HepG2 (cell line): ENCODE data around the gene TIMM9. TPM values are rescaled to one million over a fixed set of nuclear protein-coding genes. Genes with fewer than 3 reads are reported as not detected.

ENCODE experiments used
- AGO1 ChIP-seq: fragments of 200-400 bp; formaldehyde crosslinking; IDR thresholded peaks from 2 replicates; pipeline ENCODE4 v1.6.1; 2017; ENCODE audit warnings: mild to moderate bottlenecking, low read depth, low read length, moderate library complexity; ENCODE audit not compliant: poor library complexity, severe bottlenecking
- CREB3 ChIP-seq: sonication (generic); formaldehyde crosslinking; IDR thresholded peaks from 2 replicates; pipeline ENCODE4 v1.5.0; 2020; ENCODE audit warnings: missing genetic modification reagents
- ELF4 ChIP-seq: sonication (generic); formaldehyde crosslinking; IDR thresholded peaks from 2 replicates; pipeline ENCODE4 v1.5.0; 2020; ENCODE audit warnings: missing genetic modification reagents, mild to moderate bottlenecking, moderate library complexity, borderline replicate concordance
- FOXK1 ChIP-seq: sonication (generic); formaldehyde crosslinking; IDR thresholded peaks from 2 replicates; pipeline ENCODE4 v1.4.0; 2020; ENCODE audit warnings: low read depth, missing genetic modification reagents, borderline replicate concordance
- GTF2F1 ChIP-seq: fragments of 150-350 bp; IDR thresholded peaks from 2 replicates; pipeline ENCODE4 v1.6.1; 2014; ENCODE audit warnings: low read length
- KMT2B ChIP-seq: IDR thresholded peaks from 2 replicates; pipeline ENCODE4 v1.6.1; 2016; ENCODE audit warnings: missing genetic modification reagents, missing compliant biosample characterization
- MED8 ChIP-seq: sonication (generic); formaldehyde crosslinking; IDR thresholded peaks from 2 replicates; pipeline ENCODE4 v1.8.1; 2023; ENCODE audit warnings: mild to moderate bottlenecking, missing genetic modification reagents; ENCODE audit not compliant: insufficient replicate concordance
- MIXL1 ChIP-seq: IDR thresholded peaks from 2 replicates; pipeline ENCODE4 v1.6.1; 2016
- PHF21A ChIP-seq: sonication (generic); formaldehyde crosslinking; IDR thresholded peaks from 2 replicates; pipeline ENCODE4 v1.5.0; 2020; ENCODE audit warnings: mild to moderate bottlenecking, missing genetic modification reagents
- RFX3 ChIP-seq: IDR thresholded peaks from 2 replicates; pipeline ENCODE4 v1.6.1; 2016; ENCODE audit warnings: missing biosample characterization, missing genetic modification reagents
- SAP130 ChIP-seq: IDR thresholded peaks from 2 replicates; pipeline ENCODE4 v1.6.1; 2016; ENCODE audit warnings: low read depth
- SP2 ChIP-seq: sonication (generic); formaldehyde crosslinking; IDR thresholded peaks from 2 replicates; pipeline ENCODE4 v1.5.1; 2020; ENCODE audit warnings: mild to moderate bottlenecking, missing genetic modification reagents
- YEATS4 ChIP-seq: sonication (generic); formaldehyde crosslinking; IDR thresholded peaks from 2 replicates; pipeline ENCODE4 v1.4.0; 2020; ENCODE audit warnings: missing genetic modification reagents, borderline replicate concordance
- ZNF331 ChIP-seq: sonication (generic); formaldehyde crosslinking; IDR thresholded peaks from 2 replicates; pipeline ENCODE4 v1.4.0; 2020; ENCODE audit warnings: missing genetic modification reagents
- ZNF501 ChIP-seq: sonication (generic); formaldehyde crosslinking; IDR thresholded peaks from 2 replicates; pipeline ENCODE4 v1.5.1; 2020; ENCODE audit warnings: mild to moderate bottlenecking, moderate library complexity, missing genetic modification reagents
- ZNF713 ChIP-seq: sonication (generic); formaldehyde crosslinking; IDR thresholded peaks from 2 replicates; pipeline ENCODE4 v1.4.0; 2020; ENCODE audit warnings: mild to moderate bottlenecking, missing genetic modification reagents
- ZNF747 ChIP-seq: sonication (generic); formaldehyde crosslinking; IDR thresholded peaks from 2 replicates; pipeline ENCODE4 v1.8.1; 2023; ENCODE audit warnings: missing genetic modification reagents, mild to moderate bottlenecking, borderline replicate concordance
- ZNF777 ChIP-seq: sonication (generic); formaldehyde crosslinking; IDR thresholded peaks from 2 replicates; pipeline ENCODE4 v1.4.0; 2020; ENCODE audit warnings: missing genetic modification reagents
- ZNF878 ChIP-seq: sonication (generic); formaldehyde crosslinking; IDR thresholded peaks from 2 replicates; pipeline ENCODE4 v1.8.1; 2023; ENCODE audit warnings: mild to moderate bottlenecking, missing genetic modification reagents, moderate library complexity
- polyA plus RNA-seq, 8 experiments: library from polyadenylated mRNA; depleted of rRNA in 3 of 8; stranded (reverse) in 7 of 8; unstranded in 1 of 8; fragments of >200 nt; fragmentation: Illumina TruSeq in 4 of 8; extraction: Trizol in 4 of 8; gene quantifications; 2 replicates each; pipeline versions ENCODE4 v1.2.1 to v1.2.3, GENCODE V29; 2011 to 2016; ENCODE audit warnings: low read depth in 4 of 8, missing spikeins in 1 of 8, mixed read lengths in 1 of 8; ENCODE audit not compliant: insufficient read depth in 1 of 8
- total RNA-seq, 5 experiments: library from RNA; depleted of rRNA; stranded (reverse); fragments of >200 nt; fragmentation: Illumina TruSeq; extraction: Trizol; gene quantifications; 2 replicates each; pipeline ENCODE4 v1.2.3, GENCODE V29; 2016; ENCODE audit warnings: low read depth in 1 of 5
- TF ChIP-seq, protein P1 (sequence below): sonication (generic); formaldehyde crosslinking; IDR thresholded peaks from 2 replicates; pipeline ENCODE4 v1.5.0; 2020; ENCODE audit warnings: mild to moderate bottlenecking, missing genetic modification reagents
- TF ChIP-seq, protein P2 (sequence below): sonication (generic); formaldehyde crosslinking; IDR thresholded peaks from 2 replicates; pipeline ENCODE4 v1.8.1; 2023; ENCODE audit warnings: mild to moderate bottlenecking, missing genetic modification reagents
- TF ChIP-seq, protein P3 (sequence below): sonication (generic); formaldehyde crosslinking; IDR thresholded peaks from 2 replicates; pipeline ENCODE4 v1.5.0; 2020; ENCODE audit warnings: missing genetic modification reagents, mild to moderate bottlenecking, borderline replicate concordance
- TF ChIP-seq, protein P4 (sequence below): IDR thresholded peaks from 2 replicates; pipeline ENCODE4 v1.6.1; 2018; ENCODE audit warnings: missing genetic modification reagents, mild to moderate bottlenecking, missing compliant biosample characterization

TIMM9 gene
- total and polyA plus RNA-seq, 2 of the 13 experiments (the other 11 are each of a cell fraction or from before 2014, with no cell fraction given) = 30.5 to 42.5 TPM

- TF ChIP-seq, protein P1, sequence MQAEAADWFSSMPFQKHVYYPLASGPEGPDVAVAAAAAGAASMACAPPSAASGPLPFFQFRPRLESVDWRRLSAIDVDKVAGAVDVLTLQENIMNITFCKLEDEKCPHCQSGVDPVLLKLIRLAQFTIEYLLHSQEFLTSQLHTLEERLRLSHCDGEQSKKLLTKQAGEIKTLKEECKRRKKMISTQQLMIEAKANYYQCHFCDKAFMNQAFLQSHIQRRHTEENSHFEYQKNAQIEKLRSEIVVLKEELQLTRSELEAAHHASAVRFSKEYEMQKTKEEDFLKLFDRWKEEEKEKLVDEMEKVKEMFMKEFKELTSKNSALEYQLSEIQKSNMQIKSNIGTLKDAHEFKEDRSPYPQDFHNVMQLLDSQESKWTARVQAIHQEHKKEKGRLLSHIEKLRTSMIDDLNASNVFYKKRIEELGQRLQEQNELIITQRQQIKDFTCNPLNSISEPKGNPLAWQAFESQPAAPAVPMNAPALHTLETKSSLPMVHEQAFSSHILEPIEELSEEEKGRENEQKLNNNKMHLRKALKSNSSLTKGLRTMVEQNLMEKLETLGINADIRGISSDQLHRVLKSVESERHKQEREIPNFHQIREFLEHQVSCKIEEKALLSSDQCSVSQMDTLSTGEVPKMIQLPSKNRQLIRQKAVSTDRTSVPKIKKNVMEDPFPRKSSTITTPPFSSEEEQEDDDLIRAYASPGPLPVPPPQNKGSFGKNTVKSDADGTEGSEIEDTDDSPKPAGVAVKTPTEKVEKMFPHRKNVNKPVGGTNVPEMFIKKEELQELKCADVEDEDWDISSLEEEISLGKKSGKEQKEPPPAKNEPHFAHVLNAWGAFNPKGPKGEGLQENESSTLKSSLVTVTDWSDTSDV (CRISPR knock-in tag) = no peak
- TF ChIP-seq ZNF747 (no peak), ZNF713 (CRISPR knock-in tag) (0 out of 2 replicates have a peak, but pooled peaks have one; percentile 38), CREB3 (CRISPR knock-in tag) (no peak), MIXL1 (CRISPR knock-in tag) (peak; percentile 76; the same call in 1 of the 2 replicates), RFX3 (CRISPR knock-in tag) (no peak), PHF21A (CRISPR knock-in tag) (peak; percentile 85), AGO1 (no peak), SAP130 (peak; percentile 72), MED8 (CRISPR knock-in tag) (peak; percentile 54), ZNF878 (CRISPR knock-in tag) (peak; percentile 80), ZNF331 (peak; percentile 22; the same call in 1 of the 2 replicates), KMT2B (CRISPR knock-in tag) (peak; percentile 96), ZNF501 (CRISPR knock-in tag) (peak; percentile 65; the same call in 1 of the 2 replicates), FOXK1 (CRISPR knock-in tag) (peak; percentile 95), ELF4 (CRISPR knock-in tag) (peak; percentile 60; the same call in 1 of the 2 replicates), ZNF777 (CRISPR knock-in tag) (peak; percentile 76), GTF2F1 (no peak), YEATS4 (CRISPR knock-in tag) (peak; percentile 87), SP2 (CRISPR knock-in tag) (peak; percentile 65)
- TF ChIP-seq, protein P2, sequence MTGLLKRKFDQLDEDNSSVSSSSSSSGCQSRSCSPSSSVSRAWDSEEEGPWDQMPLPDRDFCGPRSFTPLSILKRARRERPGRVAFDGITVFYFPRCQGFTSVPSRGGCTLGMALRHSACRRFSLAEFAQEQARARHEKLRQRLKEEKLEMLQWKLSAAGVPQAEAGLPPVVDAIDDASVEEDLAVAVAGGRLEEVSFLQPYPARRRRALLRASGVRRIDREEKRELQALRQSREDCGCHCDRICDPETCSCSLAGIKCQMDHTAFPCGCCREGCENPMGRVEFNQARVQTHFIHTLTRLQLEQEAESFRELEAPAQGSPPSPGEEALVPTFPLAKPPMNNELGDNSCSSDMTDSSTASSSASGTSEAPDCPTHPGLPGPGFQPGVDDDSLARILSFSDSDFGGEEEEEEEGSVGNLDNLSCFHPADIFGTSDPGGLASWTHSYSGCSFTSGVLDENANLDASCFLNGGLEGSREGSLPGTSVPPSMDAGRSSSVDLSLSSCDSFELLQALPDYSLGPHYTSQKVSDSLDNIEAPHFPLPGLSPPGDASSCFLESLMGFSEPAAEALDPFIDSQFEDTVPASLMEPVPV (CRISPR knock-in tag) = 0 out of 2 replicates have a peak, but pooled peaks have one; percentile 52
- TF ChIP-seq, protein P3, sequence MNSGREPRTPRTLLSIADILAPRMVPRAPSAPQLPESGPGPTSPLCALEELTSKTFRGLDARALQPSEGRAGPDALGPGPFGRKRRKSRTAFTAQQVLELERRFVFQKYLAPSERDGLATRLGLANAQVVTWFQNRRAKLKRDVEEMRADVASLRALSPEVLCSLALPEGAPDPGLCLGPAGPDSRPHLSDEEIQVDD = no peak
- TF ChIP-seq, protein P4, sequence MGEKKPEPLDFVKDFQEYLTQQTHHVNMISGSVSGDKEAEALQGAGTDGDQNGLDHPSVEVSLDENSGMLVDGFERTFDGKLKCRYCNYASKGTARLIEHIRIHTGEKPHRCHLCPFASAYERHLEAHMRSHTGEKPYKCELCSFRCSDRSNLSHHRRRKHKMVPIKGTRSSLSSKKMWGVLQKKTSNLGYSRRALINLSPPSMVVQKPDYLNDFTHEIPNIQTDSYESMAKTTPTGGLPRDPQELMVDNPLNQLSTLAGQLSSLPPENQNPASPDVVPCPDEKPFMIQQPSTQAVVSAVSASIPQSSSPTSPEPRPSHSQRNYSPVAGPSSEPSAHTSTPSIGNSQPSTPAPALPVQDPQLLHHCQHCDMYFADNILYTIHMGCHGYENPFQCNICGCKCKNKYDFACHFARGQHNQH = peak; percentile 26; the same call in 1 of the 2 replicates
These were observed at the start of gene TIMM9, which contains the start of gene KIAA0586 (continued) for GRCh38 chr14:58427281-58428117.
